Stimulated activated CD4-positive, alpha-beta T cell treated with anti-CD3 and anti-CD28 coated beads, Interleukin-12 subunit alpha, Interleukin-12 subunit beta, amount 100 ng/mL, for 4 hours (primary cell): ENCODE measurements around the gene FBXL2.

Source experiments
- DNase-seq: peaks from one replicate; pipeline ENCODE4 v3.0.0-alpha.2; 2020

The FBXL2 gene

GRCh38 chr3:33430571-33430970 lies 153.3 kb downstream of the FBXL2 start:
- DNase-seq, result no peak

- no peak for DNase-seq
Observed at GRCh38 chr3:33433843-33434242, 156.6 kb downstream of the FBXL2 start.
